Measurements from ENCODE around the gene IRAG1.

Gene IRAG1

GRCh38 chr11:10708131-10708530, 14.6 kb upstream of the IRAG1 start:
- Histone ChIP-seq H3K27me3 (replicated peaks in 2 of 5; ENCODE audit: control insufficient read depth in 4 of 5, insufficient read depth in 5 of 5, low read length in 4 of 5) (no peaks in the 10 kb centered on the region), H3K36me3 (ENCODE audit: control insufficient read depth in 4 of 4, insufficient read depth in 4 of 4, low read length in 3 of 4) (no peaks in the 10 kb centered on the region), H3K4me1 (ENCODE audit: control extremely low read depth in 1 of 4, control insufficient read depth in 4 of 4, insufficient read depth in 4 of 4, low read length in 3 of 4) (no peaks in the 10 kb centered on the region), H3K9me3 (ENCODE audit: control extremely low read depth in 1 of 5, control insufficient read depth in 4 of 5, insufficient read depth in 2 of 5, low read depth in 1 of 5, low read length in 4 of 5) (no peaks in the 10 kb centered on the region), H3K4me3 (ENCODE audit: control insufficient read depth in 1 of 7, extremely low read depth in 1 of 7, insufficient read depth in 4 of 7, low read depth in 2 of 7, low read length in 6 of 7) (no peak overlapping the region), H3K27ac (ENCODE audit: insufficient read depth in 1 of 2, low read depth in 1 of 2, low read length in 2 of 2, poor library complexity in 1 of 2, severe bottlenecking in 2 of 2) (no peak overlapping the region)
- POLR2A ChIA-PET: no interaction called here
- DNase-seq: no peak
- WGBS (ENCODE audit: insufficient coverage): 96% methylated on average over 3 of the region's 3 CpGs
- CTCF ChIA-PET: interaction anchor here (1.2 to 1.4 kb wide), 5 partner anchors 14 to 66 kb away, joined by 3 to 6 read pairs (median 4); partner anchors contain the start of gene IRAG1

GRCh38 chr11:10701982-10702381, 8.4 kb upstream of the IRAG1 start:
- Histone ChIP-seq H3K27ac (ENCODE audit: insufficient read depth in 1 of 2, low read depth in 1 of 2, low read length in 2 of 2, poor library complexity in 1 of 2, severe bottlenecking in 2 of 2) (no peak overlapping the region), H3K9me3 (ENCODE audit: control extremely low read depth in 1 of 5, control insufficient read depth in 4 of 5, insufficient read depth in 2 of 5, low read depth in 1 of 5, low read length in 4 of 5) (peaks cover 0 to 4% (median 0%) of the 10 kb centered on the region in 5 experiments), H3K4me1 (ENCODE audit: control extremely low read depth in 1 of 4, control insufficient read depth in 4 of 4, insufficient read depth in 4 of 4, low read length in 3 of 4) (peaks cover 0 to 3% (median 0%) of the 10 kb centered on the region in 4 experiments), H3K27me3 (replicated peaks in 2 of 5; ENCODE audit: control insufficient read depth in 4 of 5, insufficient read depth in 5 of 5, low read length in 4 of 5) (no peaks in the 10 kb centered on the region), H3K36me3 (ENCODE audit: control insufficient read depth in 4 of 4, insufficient read depth in 4 of 4, low read length in 3 of 4) (no peaks in the 10 kb centered on the region), H3K4me3 (ENCODE audit: control insufficient read depth in 1 of 7, extremely low read depth in 1 of 7, insufficient read depth in 4 of 7, low read depth in 2 of 7, low read length in 6 of 7) (no peak overlapping the region)
- POLR2A ChIA-PET: no interaction called here
- 93% methylated on average over 2 of the region's 3 CpGs for WGBS (ENCODE audit: insufficient coverage)
- DNase-seq: no peak
- CTCF ChIA-PET: interaction anchor here (1.5 to 1.6 kb wide), 2 partner anchors 48 to 75 kb away, joined by 4 to 5 read pairs; no protein-coding TSS in a partner anchor

DNA sequence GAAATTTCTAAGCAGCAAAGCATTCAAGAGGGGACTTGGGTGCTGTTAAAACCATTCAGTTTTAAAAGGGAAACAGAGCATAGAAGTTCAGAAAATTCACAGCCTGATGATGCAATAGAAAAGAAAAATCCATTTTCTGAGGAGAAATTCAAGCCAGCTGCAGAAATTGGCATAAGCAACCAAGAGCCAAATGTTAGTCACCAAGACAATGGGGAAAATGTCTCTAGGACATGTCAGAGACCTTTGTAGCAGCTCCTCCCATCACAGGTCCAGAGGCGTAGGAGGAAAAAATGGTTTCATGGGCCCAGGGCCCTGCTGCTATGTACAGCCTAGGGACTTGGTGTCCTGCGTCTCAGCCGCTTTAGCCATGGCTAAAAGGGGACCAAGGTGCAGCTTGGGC, 5.5 kb upstream of the IRAG1 start:
- H3K27ac ChIP-seq (ENCODE audit: insufficient read depth in 1 of 2, low read depth in 1 of 2, low read length in 2 of 2, poor library complexity in 1 of 2, severe bottlenecking in 2 of 2): no peak overlapping the region
- peaks cover 0 to 4% (median 0%) of the 10 kb centered on the region in 5 experiments for H3K9me3 ChIP-seq (ENCODE audit: control extremely low read depth in 1 of 5, control insufficient read depth in 4 of 5, insufficient read depth in 2 of 5, low read depth in 1 of 5, low read length in 4 of 5)
- H3K27me3 ChIP-seq (replicated peaks in 2 of 5; ENCODE audit: control insufficient read depth in 4 of 5, insufficient read depth in 5 of 5, low read length in 4 of 5): no peaks in the 10 kb centered on the region
- no peaks in the 10 kb centered on the region for H3K36me3 ChIP-seq (ENCODE audit: control insufficient read depth in 4 of 4, insufficient read depth in 4 of 4, low read length in 3 of 4)
- peaks cover 0 to 16% (median 5%) of the 10 kb centered on the region in 4 experiments for H3K4me1 ChIP-seq (ENCODE audit: control extremely low read depth in 1 of 4, control insufficient read depth in 4 of 4, insufficient read depth in 4 of 4, low read length in 3 of 4)
- WGBS (ENCODE audit: insufficient coverage): 100% methylated on average over 3 of the region's 3 CpGs
- DNase-seq: no peak
- ChIA-PET CTCF (no interaction called here), POLR2A (no interaction called here)
- no peak overlapping the region for H3K4me3 ChIP-seq (ENCODE audit: control insufficient read depth in 1 of 7, extremely low read depth in 1 of 7, insufficient read depth in 4 of 7, low read depth in 2 of 7, low read length in 6 of 7)

- Histone ChIP-seq H3K4me1 (ENCODE audit: control extremely low read depth in 1 of 4, control insufficient read depth in 4 of 4, insufficient read depth in 4 of 4, low read length in 3 of 4) (peaks cover 3 to 33% (median 19%) of the 10 kb centered on the region in 4 experiments), H3K27ac (ENCODE audit: insufficient read depth in 1 of 2, low read depth in 1 of 2, low read length in 2 of 2, poor library complexity in 1 of 2, severe bottlenecking in 2 of 2) (no peak overlapping the region), H3K4me3 (ENCODE audit: control insufficient read depth in 1 of 7, extremely low read depth in 1 of 7, insufficient read depth in 4 of 7, low read depth in 2 of 7, low read length in 6 of 7) (no peak overlapping the region), H3K27me3 (replicated peaks in 2 of 5; ENCODE audit: control insufficient read depth in 4 of 5, insufficient read depth in 5 of 5, low read length in 4 of 5) (no peaks in the 10 kb centered on the region), H3K36me3 (ENCODE audit: control insufficient read depth in 4 of 4, insufficient read depth in 4 of 4, low read length in 3 of 4) (no peaks in the 10 kb centered on the region), H3K9me3 (ENCODE audit: control extremely low read depth in 1 of 5, control insufficient read depth in 4 of 5, insufficient read depth in 2 of 5, low read depth in 1 of 5, low read length in 4 of 5) (peaks cover 0 to 4% (median 0%) of the 10 kb centered on the region in 5 experiments)
- POLR2A ChIA-PET: no interaction called here
- 90% methylated on average over 2 of the region's 2 CpGs for WGBS (ENCODE audit: insufficient coverage)
- no peak for DNase-seq
- CTCF ChIA-PET: interaction anchor here (1.1 to 1.8 kb wide), 4 partner anchors 8 to 92 kb away, joined by 3 to 4 read pairs (median 4); no protein-coding TSS in a partner anchor
Measured at GRCh38 chr11:10697323-10697620, 3.7 kb upstream of the IRAG1 start.

DNA sequence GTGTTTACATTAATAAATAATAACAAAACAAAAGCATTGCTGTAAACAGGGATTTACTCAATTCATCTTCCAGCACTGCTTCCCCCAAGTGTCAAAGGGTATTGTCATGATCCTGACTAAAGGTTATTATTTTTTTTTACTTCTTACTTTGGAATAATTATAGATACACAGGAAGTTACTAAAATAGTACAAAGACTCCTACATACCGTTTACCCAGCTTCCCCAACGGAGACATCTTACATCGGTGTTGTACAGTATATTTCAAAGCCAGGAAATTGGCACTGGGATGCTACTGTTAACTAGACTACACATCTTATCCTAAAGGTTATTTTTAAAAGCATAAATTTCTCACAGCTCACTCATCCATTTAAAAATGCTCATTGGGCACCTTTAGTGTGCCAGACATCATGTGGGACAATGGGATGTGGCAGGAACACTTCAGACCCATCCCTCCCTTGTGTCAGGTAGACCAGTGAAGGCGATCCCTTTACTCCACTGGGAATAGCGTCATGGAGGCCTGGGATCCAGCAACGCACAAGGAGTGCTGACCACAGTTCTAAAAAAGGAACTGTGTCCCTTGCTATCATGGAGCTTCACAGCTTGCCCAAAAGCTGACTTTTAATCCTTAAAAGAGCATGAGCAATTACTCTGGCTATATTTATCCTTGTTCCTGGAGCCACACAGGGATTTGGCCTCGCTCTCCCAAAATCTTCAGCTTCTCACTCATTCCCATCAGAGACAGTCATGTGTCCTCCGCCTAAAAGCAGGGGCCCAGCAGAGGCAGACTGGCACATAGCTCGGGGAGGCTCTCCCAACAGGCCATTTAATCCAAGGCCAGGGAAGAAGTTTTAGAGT, 3.1 kb upstream of the IRAG1 start:
- POLR2A ChIA-PET: interaction anchor here (0.5 kb wide), 1 partner anchor 245 kb away, joined by 3 read pairs; no protein-coding TSS in a partner anchor
- Histone ChIP-seq H3K9me3 (ENCODE audit: control extremely low read depth in 1 of 5, control insufficient read depth in 4 of 5, insufficient read depth in 2 of 5, low read depth in 1 of 5, low read length in 4 of 5) (peaks cover 0 to 4% (median 0%) of the 10 kb centered on the region in 5 experiments), H3K4me1 (ENCODE audit: control extremely low read depth in 1 of 4, control insufficient read depth in 4 of 4, insufficient read depth in 4 of 4, low read length in 3 of 4) (peaks cover 3 to 34% (median 20%) of the 10 kb centered on the region in 4 experiments), H3K36me3 (ENCODE audit: control insufficient read depth in 4 of 4, insufficient read depth in 4 of 4, low read length in 3 of 4) (no peaks in the 10 kb centered on the region), H3K27ac (ENCODE audit: insufficient read depth in 1 of 2, low read depth in 1 of 2, low read length in 2 of 2, poor library complexity in 1 of 2, severe bottlenecking in 2 of 2) (no peak overlapping the region), H3K27me3 (replicated peaks in 2 of 5; ENCODE audit: control insufficient read depth in 4 of 5, insufficient read depth in 5 of 5, low read length in 4 of 5) (no peaks in the 10 kb centered on the region), H3K4me3 (ENCODE audit: control insufficient read depth in 1 of 7, extremely low read depth in 1 of 7, insufficient read depth in 4 of 7, low read depth in 2 of 7, low read length in 6 of 7) (no peak overlapping the region)
- CTCF ChIA-PET: interaction anchor here (1.1 to 1.8 kb wide), 4 partner anchors 9 to 91 kb away, joined by 3 to 4 read pairs (median 4); no protein-coding TSS in a partner anchor
- 88% methylated on average over 5 of the region's 9 CpGs for WGBS (ENCODE audit: insufficient coverage)
- no peak for DNase-seq

DNA sequence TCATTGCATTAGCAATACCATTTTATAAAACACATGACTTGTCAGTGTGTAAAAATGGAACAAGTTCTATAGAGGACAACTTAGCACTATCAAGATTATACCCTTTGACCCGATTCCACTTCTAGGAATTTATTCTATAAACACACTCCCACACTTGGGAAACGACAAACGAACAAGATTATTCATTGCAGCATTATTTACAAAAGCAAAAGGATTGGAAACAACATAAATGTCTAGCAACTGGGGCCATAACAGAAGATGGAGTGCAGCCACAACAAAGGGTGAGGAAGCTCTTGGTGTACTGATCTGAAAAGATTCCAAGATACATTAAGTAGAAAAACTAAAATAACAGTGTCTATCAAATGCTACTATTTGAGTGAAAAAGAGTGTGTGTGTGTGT, 2.3 kb upstream of the IRAG1 start:
- WGBS (ENCODE audit: insufficient coverage): 100% methylated on average over 3 of the region's 3 CpGs
- DNase-seq: no peak
- H3K27me3 ChIP-seq (replicated peaks in 2 of 5; ENCODE audit: control insufficient read depth in 4 of 5, insufficient read depth in 5 of 5, low read length in 4 of 5): no peaks in the 10 kb centered on the region
- H3K9me3 ChIP-seq (ENCODE audit: control extremely low read depth in 1 of 5, control insufficient read depth in 4 of 5, insufficient read depth in 2 of 5, low read depth in 1 of 5, low read length in 4 of 5): peaks cover 0 to 4% (median 0%) of the 10 kb centered on the region in 5 experiments
- peaks cover 3 to 34% (median 20%) of the 10 kb centered on the region in 4 experiments for H3K4me1 ChIP-seq (ENCODE audit: control extremely low read depth in 1 of 4, control insufficient read depth in 4 of 4, insufficient read depth in 4 of 4, low read length in 3 of 4)
- no peak overlapping the region for H3K27ac ChIP-seq (ENCODE audit: insufficient read depth in 1 of 2, low read depth in 1 of 2, low read length in 2 of 2, poor library complexity in 1 of 2, severe bottlenecking in 2 of 2)
- CTCF ChIA-PET: interaction anchor here (1.8 kb wide), 1 partner anchor 90 kb away, joined by 4 read pairs; no protein-coding TSS in a partner anchor
- POLR2A ChIA-PET: interaction anchor here (0.5 kb wide), 1 partner anchor 244 kb away, joined by 3 read pairs; no protein-coding TSS in a partner anchor
- no peak overlapping the region for H3K4me3 ChIP-seq (ENCODE audit: control insufficient read depth in 1 of 7, extremely low read depth in 1 of 7, insufficient read depth in 4 of 7, low read depth in 2 of 7, low read length in 6 of 7)
- no peaks in the 10 kb centered on the region for H3K36me3 ChIP-seq (ENCODE audit: control insufficient read depth in 4 of 4, insufficient read depth in 4 of 4, low read length in 3 of 4)
